Activated T-cell treated with anti-CD3 and anti-CD28 coated beads, Interleukin-2, amount 50 U/mL, for 48 hours (primary cell): ENCODE measurements around the gene CD2AP.
"Not testable (repeated sequence)": the region's sequence is repeated elsewhere in the genome, so short reads cannot be mapped to it uniquely, and the experiment has no call there.

Experiments
- DNase-seq, 2 experiments: peaks; one replicate each; pipeline ENCODE4 v3.0.0-alpha.2; 2020

CD2AP gene

GRCh38 chr6:47574789-47575188, 97.2 kb downstream of the CD2AP start:
- DNase-seq: no peak

GRCh38 chr6:47579040-47579439, 101.5 kb downstream of the CD2AP start:
- no peak for DNase-seq

GRCh38 chr6:47581591-47581990, 104.0 kb downstream of the CD2AP start:
- no peak for DNase-seq

GRCh38 chr6:47587493-47587892, 109.9 kb downstream of the CD2AP start:
- DNase-seq: no peak

- DNase-seq: no peak
Measured at GRCh38 chr6:47592131-47592840, 114.7 kb downstream of the CD2AP start.

- no peak for DNase-seq
Measured at GRCh38 chr6:47593979-47594378, 116.4 kb downstream of the CD2AP start.

- DNase-seq: no peak
Measured at GRCh38 chr6:47595785-47596184, 118.2 kb downstream of the CD2AP start.

GRCh38 chr6:47598367-47598766, 120.8 kb downstream of the CD2AP start:
- DNase-seq: no peak

- no peak for DNase-seq
Measured at GRCh38 chr6:47599512-47599911, 121.9 kb downstream of the CD2AP start.

- no peak for DNase-seq
Measured at GRCh38 chr6:47603227-47603626, 125.6 kb downstream of the CD2AP start.

GRCh38 chr6:47603995-47604394, 126.4 kb downstream of the CD2AP start:
- no peak for DNase-seq

GRCh38 chr6:47621838-47622449, 144.4 kb downstream of the CD2AP start:
- DNase-seq: no peak

GRCh38 chr6:47626782-47627181, 149.2 kb downstream of the CD2AP start:
- no peak for DNase-seq

- no peak for DNase-seq
Measured at GRCh38 chr6:47628448-47629272, 151.1 kb downstream of the CD2AP start.

- DNase-seq: no peak
Measured at GRCh38 chr6:47629954-47630353, 152.4 kb downstream of the CD2AP start.

- DNase-seq: no peak
Measured at GRCh38 chr6:47630587-47630986, 153.0 kb downstream of the CD2AP start.

- peak; percentile 25 to 28 for DNase-seq
Measured at GRCh38 chr6:47631269-47631772, 153.7 kb downstream of the CD2AP start.

GRCh38 chr6:47631797-47632196, 154.2 kb downstream of the CD2AP start:
- DNase-seq: no peak

- DNase-seq: no peak
Measured at GRCh38 chr6:47633141-47633540, 155.6 kb downstream of the CD2AP start.

GRCh38 chr6:47634210-47635047, 156.8 kb downstream of the CD2AP start:
- no peak for DNase-seq

- DNase-seq: no peak
Measured at GRCh38 chr6:47646689-47647088, 169.1 kb downstream of the CD2AP start.

GRCh38 chr6:47647188-47647587, 169.6 kb downstream of the CD2AP start:
- DNase-seq: no peak

GRCh38 chr6:47647626-47648025, 170.0 kb downstream of the CD2AP start:
- not testable (repeated sequence) for DNase-seq
